H9 (cell line): ENCODE data around the gene MIAT. TPM values are rescaled to one million over a fixed set of nuclear protein-coding genes. Genes with fewer than 3 reads are reported as not detected.

Experiments
- DNase-seq: peaks from one replicate; pipeline ENCODE4 v3.0.0-alpha.2; 2017
- H2AFZ ChIP-seq: one replicate; pipeline ENCODE4 v1.6.1; 2013; ENCODE audit warnings: mild to moderate bottlenecking, low read length, control low read depth, moderate library complexity
- H2AK5ac ChIP-seq: 2 replicates; pipeline ENCODE4 v1.6.1; 2013; ENCODE audit warnings: low read length, control low read depth, mixed read lengths; ENCODE audit not compliant: insufficient read length
- H2BK120ac ChIP-seq: one replicate; pipeline ENCODE4 v1.6.1; 2013; ENCODE audit warnings: low read depth, mild to moderate bottlenecking, low read length, control low read depth, inconsistent platforms; ENCODE audit not compliant: poor library complexity, severe bottlenecking
- H2BK12ac ChIP-seq: 2 replicates; pipeline ENCODE4 v1.6.1; 2013; ENCODE audit warnings: low read length, control low read depth, mixed read lengths, low read depth; ENCODE audit not compliant: insufficient read length
- H2BK15ac ChIP-seq: 2 replicates; pipeline ENCODE4 v1.6.1; 2013; ENCODE audit warnings: low read depth, low read length, control low read depth
- H2BK20ac ChIP-seq: one replicate; pipeline ENCODE4 v1.6.1; 2013; ENCODE audit warnings: low read depth, mild to moderate bottlenecking, low read length, control low read depth, inconsistent platforms; ENCODE audit not compliant: poor library complexity, severe bottlenecking
- H2BK5ac ChIP-seq: 2 replicates; pipeline ENCODE4 v1.6.1; 2013; ENCODE audit warnings: low read length, control low read depth, mixed read lengths; ENCODE audit not compliant: insufficient read length
- H3K14ac ChIP-seq: 2 replicates; pipeline ENCODE4 v1.6.1; 2013; ENCODE audit warnings: low read length, control low read depth; ENCODE audit not compliant: insufficient read depth
- H3K18ac ChIP-seq: 2 replicates; pipeline ENCODE4 v1.6.1; 2013; ENCODE audit warnings: low read depth, mild to moderate bottlenecking, mixed read lengths, low read length, control low read depth; ENCODE audit not compliant: insufficient read length
- H3K23ac ChIP-seq: 2 replicates; pipeline ENCODE4 v1.6.1; 2013; ENCODE audit warnings: low read length, control low read depth, mixed read lengths, low read depth; ENCODE audit not compliant: insufficient read length
- H3K23me2 ChIP-seq: 2 replicates; pipeline ENCODE4 v1.6.1; 2013; ENCODE audit warnings: low read depth, mild to moderate bottlenecking, mixed read lengths, low read length, control low read depth; ENCODE audit not compliant: insufficient read length, poor library complexity, severe bottlenecking
- H3K27ac ChIP-seq: 2 replicates; pipeline ENCODE4 v1.5.1; 2013; ENCODE audit warnings: low read length, control low read depth, mixed read lengths, low read depth; ENCODE audit not compliant: insufficient read length
- H3K27me3 ChIP-seq: 2 replicates; pipeline ENCODE4 v1.6.1; 2013; ENCODE audit warnings: low read length, control low read depth, inconsistent platforms; ENCODE audit not compliant: insufficient read depth
- H3K4ac ChIP-seq: 2 replicates; pipeline ENCODE4 v1.6.1; 2013; ENCODE audit warnings: low read depth, mild to moderate bottlenecking, control low read depth, inconsistent platforms, low read length, moderate library complexity
- H3K4me1 ChIP-seq: 2 replicates; pipeline ENCODE4 v1.6.1; 2013; ENCODE audit warnings: low read length, control low read depth, inconsistent platforms; ENCODE audit not compliant: insufficient read depth
- H3K4me2 ChIP-seq: 2 replicates; pipeline ENCODE4 v1.6.1; 2013; ENCODE audit warnings: low read length, control low read depth, mixed read lengths; ENCODE audit not compliant: insufficient read length, insufficient read depth
- H3K56ac ChIP-seq: 2 replicates; pipeline ENCODE4 v1.6.1; 2013; ENCODE audit warnings: low read depth, mild to moderate bottlenecking, mixed read lengths, low read length, control low read depth; ENCODE audit not compliant: insufficient read length
- H3K79me1 ChIP-seq: 2 replicates; pipeline ENCODE4 v1.6.1; 2013; ENCODE audit warnings: low read depth, mild to moderate bottlenecking, moderate library complexity, low read length, control low read depth, inconsistent platforms; ENCODE audit not compliant: insufficient read depth, poor library complexity, severe bottlenecking
- H3K79me2 ChIP-seq: 2 replicates; pipeline ENCODE4 v1.6.1; 2013; ENCODE audit warnings: low read length, control low read depth, inconsistent platforms; ENCODE audit not compliant: insufficient read depth
- H3K9ac ChIP-seq: 2 replicates; pipeline ENCODE4 v1.6.1; 2013; ENCODE audit warnings: low read length, control low read depth, mixed read lengths; ENCODE audit not compliant: insufficient read length; ENCODE audit errors: extremely low read depth
- H3K9me3 ChIP-seq: one replicate; pipeline ENCODE4 v1.6.1; 2013; ENCODE audit warnings: low read depth, low read length, inconsistent platforms; ENCODE audit not compliant: control insufficient read depth
- H3T11ph ChIP-seq: one replicate; pipeline ENCODE4 v1.6.1; 2013; ENCODE audit warnings: mild to moderate bottlenecking, low read length, control low read depth, inconsistent platforms
- H4K20me1 ChIP-seq: one replicate; pipeline ENCODE4 v1.6.1; 2013; ENCODE audit not compliant: control insufficient read depth, insufficient read length, insufficient read depth
- H4K5ac ChIP-seq: 2 replicates; pipeline ENCODE4 v1.6.1; 2013; ENCODE audit warnings: low read depth, mild to moderate bottlenecking, mixed read lengths, low read length, control low read depth; ENCODE audit not compliant: insufficient read length
- H4K8ac ChIP-seq: replicated peaks from 2 replicates; pipeline ENCODE4 v1.6.1; 2013; ENCODE audit warnings: low read length, control low read depth, mixed read lengths, low read depth; ENCODE audit not compliant: insufficient read length
- H4K91ac ChIP-seq: 2 replicates; pipeline ENCODE4 v1.6.1; 2013; ENCODE audit warnings: low read depth, mild to moderate bottlenecking, moderate library complexity, mixed read lengths, low read length, control low read depth; ENCODE audit not compliant: insufficient read length
- H3K27ac Mint-ChIP-seq, 3 experiments: 2 replicates in 2 of 3; 3 replicates in 1 of 3; pipeline ENCODE4 v1.8.0; 2020 to 2021; ENCODE audit warnings: mixed read lengths in 3 of 3, mild to moderate bottlenecking in 1 of 3, moderate library complexity in 1 of 3
- H3K27me3 Mint-ChIP-seq: 2 replicates; pipeline ENCODE4 v1.8.0; 2021; ENCODE audit warnings: low read depth, mild to moderate bottlenecking, moderate library complexity, mixed read lengths
- H3K36me3 Mint-ChIP-seq, 3 experiments: 2 replicates in 2 of 3; 3 replicates in 1 of 3; pipeline ENCODE4 v1.8.0; 2020 to 2021; ENCODE audit warnings: low read depth in 3 of 3, mixed read lengths in 3 of 3; ENCODE audit not compliant: insufficient read depth in 1 of 3
- H3K4me1 Mint-ChIP-seq, 2 experiments: 2 replicates each; pipeline ENCODE4 v1.8.0; 2020; ENCODE audit warnings: mixed read lengths in 2 of 2
- H3K4me3 Mint-ChIP-seq, 2 experiments: 2 replicates in 1 of 2; 3 replicates in 1 of 2; pipeline ENCODE4 v1.8.0; 2020 to 2021; ENCODE audit warnings: mild to moderate bottlenecking in 2 of 2, mixed read lengths in 2 of 2, moderate library complexity in 1 of 2
- H3K9me3 Mint-ChIP-seq, 2 experiments: 2 replicates in 1 of 2; 3 replicates in 1 of 2; pipeline ENCODE4 v1.8.0; 2020; ENCODE audit warnings: mild to moderate bottlenecking in 2 of 2, mixed read lengths in 2 of 2, moderate library complexity in 1 of 2
- WGBS: extraction: QIAGEN DNeasy Blood & Tissue Kit; methylation state at CpG from one replicate; pipeline ENCODE4 v1.1.7; 2013; ENCODE audit warnings: missing lambda C conversion rate, low lambda C conversion rate, mixed read lengths; ENCODE audit not compliant: insufficient read length; ENCODE audit errors: extremely low coverage; 5-methylcytosine and 5-hydroxymethylcytosine counted together
- total RNA-seq: library from RNA; stranded (reverse); gene quantifications from 2 replicates; pipeline ENCODE4 v1.2.1, GENCODE V29; 2021
- TF ChIP-seq, protein P1 (sequence below): fragments of 200-600 bp; sonication (generic); conservative IDR thresholded peaks from 3 replicates; pipeline ENCODE4 v1.8.0; 2021; ENCODE audit warnings: antibody characterized with exemption, mild to moderate bottlenecking

MIAT gene
- total RNA-seq, 1 experiment from 2014 or later: 85.6 TPM

DNA sequence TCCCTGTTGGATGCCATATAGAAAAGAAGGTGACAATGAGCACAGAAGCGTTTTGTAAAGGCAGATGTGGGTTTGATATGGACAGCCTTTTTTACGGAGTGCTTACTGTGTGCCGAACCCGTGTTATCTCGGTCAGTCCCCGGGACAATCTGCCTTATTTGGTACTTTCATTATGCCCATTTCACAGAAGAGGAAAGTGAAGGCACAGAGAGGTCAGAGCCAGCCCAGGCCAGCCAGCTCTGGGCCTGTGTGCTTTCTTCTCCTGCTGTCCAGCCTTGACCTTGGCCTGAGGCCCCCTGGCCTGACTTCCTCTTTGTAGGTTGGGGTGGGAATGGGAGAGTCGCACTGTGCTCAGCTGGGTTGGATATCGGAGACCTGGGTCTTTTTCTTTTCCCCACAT, 38.9 kb upstream of the MIAT start:
- Histone ChIP-seq H3K79me1 (no peaks in the 10 kb centered on the region), H3K4ac (no peak overlapping the region), H2BK120ac (no peak overlapping the region), H3K4me2 (no peak overlapping the region), H2BK12ac (no peak overlapping the region), H4K5ac (no peak overlapping the region), H3K56ac (no peak overlapping the region), H3K18ac (no peak overlapping the region), H3K79me2 (no peaks in the 10 kb centered on the region), H3K27ac (no peak overlapping the region), H2BK20ac (no peak overlapping the region), H3K23me2 (no peaks in the 10 kb centered on the region), H2BK15ac (no peak overlapping the region), H4K20me1 (no peaks in the 10 kb centered on the region), H3K27me3 (no peaks in the 10 kb centered on the region; the same call in 1 of the 2 replicates), H4K91ac (no peak overlapping the region), H2BK5ac (no peak overlapping the region), H3K4me1 (peaks cover 24% of the 10 kb centered on the region), H2AK5ac (no peak overlapping the region), H4K8ac (no peak overlapping the region), H3K9ac (no peak overlapping the region), H3K23ac (no peak overlapping the region), H3K9me3 (no peaks in the 10 kb centered on the region), H2AFZ (no peak overlapping the region), H3K14ac (no peak overlapping the region), H3T11ph (no peak overlapping the region)
- no peaks in the 10 kb centered on the region; a peak in 1 of 7 replicates for H3K36me3 Mint-ChIP-seq
- peak overlapping the region in 1 of 3 experiments; percentile 56; a peak in 1 of 7 replicates for H3K27ac Mint-ChIP-seq
- DNase-seq: no peak
- H3K9me3 Mint-ChIP-seq: peaks cover 0 to 2% of the 10 kb centered on the region in 2 experiments; a peak in 1 of 5 replicates
- peaks cover 57% of the 10 kb centered on the region for H3K27me3 Mint-ChIP-seq
- peaks cover 53 to 68% of the 10 kb centered on the region in 2 experiments for H3K4me1 Mint-ChIP-seq
- H3K4me3 Mint-ChIP-seq: no peak overlapping the region
- TF ChIP-seq, protein P1, sequence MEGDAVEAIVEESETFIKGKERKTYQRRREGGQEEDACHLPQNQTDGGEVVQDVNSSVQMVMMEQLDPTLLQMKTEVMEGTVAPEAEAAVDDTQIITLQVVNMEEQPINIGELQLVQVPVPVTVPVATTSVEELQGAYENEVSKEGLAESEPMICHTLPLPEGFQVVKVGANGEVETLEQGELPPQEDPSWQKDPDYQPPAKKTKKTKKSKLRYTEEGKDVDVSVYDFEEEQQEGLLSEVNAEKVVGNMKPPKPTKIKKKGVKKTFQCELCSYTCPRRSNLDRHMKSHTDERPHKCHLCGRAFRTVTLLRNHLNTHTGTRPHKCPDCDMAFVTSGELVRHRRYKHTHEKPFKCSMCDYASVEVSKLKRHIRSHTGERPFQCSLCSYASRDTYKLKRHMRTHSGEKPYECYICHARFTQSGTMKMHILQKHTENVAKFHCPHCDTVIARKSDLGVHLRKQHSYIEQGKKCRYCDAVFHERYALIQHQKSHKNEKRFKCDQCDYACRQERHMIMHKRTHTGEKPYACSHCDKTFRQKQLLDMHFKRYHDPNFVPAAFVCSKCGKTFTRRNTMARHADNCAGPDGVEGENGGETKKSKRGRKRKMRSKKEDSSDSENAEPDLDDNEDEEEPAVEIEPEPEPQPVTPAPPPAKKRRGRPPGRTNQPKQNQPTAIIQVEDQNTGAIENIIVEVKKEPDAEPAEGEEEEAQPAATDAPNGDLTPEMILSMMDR: no peak
- no CpG with 5 or more reads among the region's 8 CpGs for WGBS
